GM19023 (cell line): ENCODE results near the gene PPM1M.
A peak's percentile ranks its signal among the peaks of the same experiment; 100 is the strongest.

Experiments
- ATAC-seq: cut with Tn5 transposase; IDR thresholded peaks from one replicate; pipeline ENCODE4 v1.9.1; 2021; ENCODE audit warnings: mild to moderate bottlenecking, moderate library complexity; ENCODE audit not compliant: unreplicated experiment

PPM1M gene, protein sequence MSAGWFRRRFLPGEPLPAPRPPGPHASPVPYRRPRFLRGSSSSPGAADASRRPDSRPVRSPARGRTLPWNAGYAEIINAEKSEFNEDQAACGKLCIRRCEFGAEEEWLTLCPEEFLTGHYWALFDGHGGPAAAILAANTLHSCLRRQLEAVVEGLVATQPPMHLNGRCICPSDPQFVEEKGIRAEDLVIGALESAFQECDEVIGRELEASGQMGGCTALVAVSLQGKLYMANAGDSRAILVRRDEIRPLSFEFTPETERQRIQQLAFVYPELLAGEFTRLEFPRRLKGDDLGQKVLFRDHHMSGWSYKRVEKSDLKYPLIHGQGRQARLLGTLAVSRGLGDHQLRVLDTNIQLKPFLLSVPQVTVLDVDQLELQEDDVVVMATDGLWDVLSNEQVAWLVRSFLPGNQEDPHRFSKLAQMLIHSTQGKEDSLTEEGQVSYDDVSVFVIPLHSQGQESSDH

DNA sequence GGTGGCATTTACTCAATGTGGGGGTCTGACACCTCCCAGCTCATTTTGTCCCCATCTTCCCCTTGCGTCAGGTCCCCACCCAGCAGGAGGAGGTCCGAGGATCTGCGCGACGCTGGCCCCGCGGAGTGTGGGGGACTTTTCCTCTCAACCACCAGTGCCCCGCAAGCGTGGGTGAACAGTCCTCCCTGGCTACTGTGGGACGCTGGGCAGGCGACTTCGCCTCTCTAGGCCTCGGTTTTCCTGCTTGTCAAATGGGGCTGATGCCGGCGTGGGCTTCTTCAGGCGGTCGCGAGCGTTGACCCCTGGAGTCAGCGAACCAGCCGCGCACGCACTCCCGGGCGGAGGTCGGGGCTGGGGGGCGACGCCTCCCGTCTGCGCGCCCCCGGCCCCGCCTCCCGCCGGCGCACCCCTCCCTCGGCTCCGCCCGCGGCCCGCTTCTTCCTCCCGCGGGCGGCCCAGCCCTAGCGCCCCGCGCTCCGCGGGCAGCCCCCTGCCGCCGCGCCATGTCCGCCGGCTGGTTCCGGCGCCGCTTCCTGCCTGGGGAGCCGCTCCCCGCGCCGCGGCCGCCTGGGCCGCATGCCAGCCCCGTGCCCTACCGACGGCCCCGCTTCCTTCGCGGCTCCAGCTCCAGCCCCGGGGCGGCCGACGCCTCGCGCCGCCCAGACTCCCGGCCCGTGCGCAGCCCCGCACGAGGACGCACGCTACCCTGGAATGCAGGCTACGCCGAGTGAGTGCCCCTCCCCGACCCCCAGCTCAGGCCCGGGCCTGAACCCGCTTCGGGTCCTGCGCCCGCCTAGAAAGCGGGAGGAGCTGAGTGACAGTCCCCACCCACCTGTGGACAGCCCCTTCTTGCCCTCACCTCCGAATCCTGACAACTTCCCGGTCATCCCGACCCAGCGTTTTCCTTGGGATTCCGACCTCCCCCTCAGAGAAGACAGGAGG is at the start of gene PPM1M:
TSS of gene PPM1M (plus strand) at position 438 of the 942 bp plus-strand sequence. CDS start at position 504, 66 bp downstream.
- ATAC-seq: no peak

DNA sequence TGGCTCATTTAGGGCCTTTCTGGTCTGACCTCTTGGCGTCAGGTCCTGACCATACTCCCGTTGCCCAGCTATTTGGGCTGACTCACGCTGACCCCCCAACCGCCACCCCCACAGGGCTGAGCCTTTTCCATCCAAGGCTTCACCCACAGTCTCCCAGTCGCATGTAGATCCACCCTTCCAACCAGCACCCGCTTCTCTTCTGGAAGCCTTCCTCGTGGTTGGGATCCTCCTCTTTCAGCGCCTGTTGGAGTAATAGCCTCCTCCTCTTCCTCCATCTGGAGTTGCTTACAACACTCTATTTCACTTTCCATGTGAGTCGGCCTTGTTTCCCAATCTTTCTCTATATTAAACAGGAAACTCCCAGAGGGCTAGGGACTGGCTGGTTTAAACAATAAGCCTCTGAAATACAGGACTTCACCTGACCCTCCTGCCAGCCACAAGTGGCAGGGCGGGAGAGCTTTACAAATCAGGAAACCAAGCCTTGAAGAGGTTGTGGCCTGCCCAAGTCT is 49.7 kb upstream of the PPM1M start:
- ATAC-seq: no peak

DNA sequence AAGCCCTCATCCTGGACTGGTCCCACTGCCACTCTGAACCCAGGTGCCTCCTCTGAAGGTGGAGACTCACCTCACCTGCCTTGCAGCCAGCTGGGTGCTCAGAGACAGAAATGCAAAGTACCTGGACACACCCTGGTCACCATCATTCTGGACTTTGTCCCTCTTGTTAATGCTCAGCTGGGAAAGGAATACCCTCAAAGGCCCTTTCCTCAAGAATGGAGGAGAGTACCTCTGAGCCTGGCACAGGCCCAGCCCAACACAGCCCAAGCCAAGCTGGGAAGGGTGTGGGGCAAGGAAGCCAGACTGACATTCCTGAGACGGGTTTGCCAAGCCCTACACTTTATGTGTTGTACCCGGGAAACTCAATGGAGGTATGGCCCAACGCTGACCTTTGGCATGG is 48.6 kb upstream of the PPM1M start:
- no peak for ATAC-seq

DNA sequence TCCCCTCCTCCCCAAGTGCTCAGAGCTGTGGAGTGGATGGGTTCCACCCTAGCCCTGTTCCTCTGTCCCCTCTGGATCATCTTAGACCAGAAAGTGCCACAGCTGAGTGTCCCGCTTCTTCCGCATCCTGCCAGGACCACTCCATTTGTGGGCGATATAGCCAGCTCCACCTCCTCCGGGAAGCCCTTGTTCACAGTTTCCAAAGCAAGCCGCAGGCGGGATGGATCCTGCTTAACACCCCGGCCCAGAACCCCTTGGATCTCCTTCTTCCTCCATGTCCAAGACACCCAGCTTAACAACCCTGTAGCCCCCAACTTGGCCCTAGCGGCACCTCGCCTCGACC is 48.1 kb upstream of the PPM1M start:
- ATAC-seq: no peak

DNA sequence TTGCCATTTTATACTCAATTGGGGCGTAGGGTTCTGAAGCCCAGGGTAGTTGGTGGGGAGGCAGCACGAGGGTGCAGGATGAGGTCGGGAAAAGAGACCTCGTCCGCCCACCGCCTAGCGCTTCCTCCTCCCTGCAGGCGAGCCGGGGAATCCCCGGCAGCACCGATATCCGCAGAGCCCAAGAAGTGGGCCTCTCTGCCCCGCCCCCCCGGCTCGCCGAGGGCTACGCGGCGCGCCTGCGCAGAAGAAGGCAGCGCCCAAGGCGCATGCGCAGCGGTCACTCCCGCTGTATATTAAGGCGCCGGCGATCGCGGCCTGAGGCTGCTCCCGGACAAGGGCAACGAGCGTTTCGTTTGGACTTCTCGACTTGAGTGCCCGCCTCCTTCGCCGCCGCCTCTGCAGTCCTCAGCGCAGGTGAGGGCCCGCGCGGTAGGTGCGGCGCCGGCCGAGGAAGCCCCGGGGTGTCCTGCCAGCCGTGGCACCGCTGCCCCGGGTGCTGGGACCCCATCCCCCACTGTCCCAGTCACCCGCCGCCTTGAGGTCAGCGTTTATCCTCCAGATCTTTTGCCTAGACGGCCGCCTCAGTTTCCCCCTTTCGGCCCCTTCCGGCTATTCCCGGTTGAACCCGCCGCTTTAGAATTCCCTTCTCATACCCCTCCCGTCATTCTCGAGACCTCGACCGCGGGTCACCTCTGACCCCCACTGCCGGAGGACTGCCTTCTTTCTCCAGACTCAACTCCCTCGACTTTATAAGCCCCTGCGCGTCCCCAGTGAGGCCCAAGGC is 47.5 kb upstream of the PPM1M start, which contains the start of gene ALAS1:
TSS of gene ALAS1 (plus strand) at position 319 of the 784 bp plus-strand sequence. CDS start 1,082 bp downstream, outside the sequence.
- ATAC-seq: peak; percentile 83

DNA sequence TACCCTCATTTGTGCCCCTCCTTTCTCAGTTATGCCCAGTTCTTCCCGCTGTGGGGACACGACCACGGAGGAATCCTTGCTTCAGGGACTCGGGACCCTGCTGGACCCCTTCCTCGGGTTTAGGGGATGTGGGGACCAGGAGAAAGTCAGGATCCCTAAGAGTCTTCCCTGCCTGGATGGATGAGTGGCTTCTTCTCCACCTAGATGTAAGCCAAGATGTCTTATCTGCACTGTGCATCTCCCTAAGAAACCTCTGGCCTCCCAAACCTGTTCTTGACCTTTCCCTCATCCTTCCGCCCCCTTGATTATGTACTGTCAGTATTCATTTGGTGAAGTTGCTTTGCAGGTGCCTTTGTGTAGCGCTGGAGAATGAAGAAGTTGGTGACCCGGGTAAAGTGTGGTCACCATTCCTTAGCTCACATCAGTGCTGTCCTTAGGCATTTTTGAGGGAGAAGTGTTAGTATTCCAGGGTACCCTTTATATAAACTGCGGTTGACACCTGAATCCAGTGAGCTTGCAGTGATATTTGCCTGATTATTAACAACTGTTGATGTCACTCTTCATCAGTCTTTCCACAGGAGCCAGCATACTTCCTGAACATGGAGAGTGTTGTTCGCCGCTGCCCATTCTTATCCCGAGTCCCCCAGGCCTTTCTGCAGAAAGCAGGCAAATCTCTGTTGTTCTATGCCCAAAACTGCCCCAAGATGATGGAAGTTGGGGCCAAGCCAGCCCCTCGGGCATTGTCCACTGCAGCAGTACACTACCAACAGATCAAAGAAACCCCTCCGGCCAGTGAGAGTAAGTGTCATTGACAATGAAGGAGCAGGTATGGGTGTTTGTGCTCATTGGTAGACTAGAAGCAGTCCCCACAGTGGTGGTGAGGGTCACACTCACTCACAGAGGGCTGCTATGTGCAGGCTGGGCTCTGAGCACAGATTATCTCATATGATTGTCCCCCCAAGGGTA is 46.6 kb upstream of the PPM1M start:
- ATAC-seq: no peak

DNA sequence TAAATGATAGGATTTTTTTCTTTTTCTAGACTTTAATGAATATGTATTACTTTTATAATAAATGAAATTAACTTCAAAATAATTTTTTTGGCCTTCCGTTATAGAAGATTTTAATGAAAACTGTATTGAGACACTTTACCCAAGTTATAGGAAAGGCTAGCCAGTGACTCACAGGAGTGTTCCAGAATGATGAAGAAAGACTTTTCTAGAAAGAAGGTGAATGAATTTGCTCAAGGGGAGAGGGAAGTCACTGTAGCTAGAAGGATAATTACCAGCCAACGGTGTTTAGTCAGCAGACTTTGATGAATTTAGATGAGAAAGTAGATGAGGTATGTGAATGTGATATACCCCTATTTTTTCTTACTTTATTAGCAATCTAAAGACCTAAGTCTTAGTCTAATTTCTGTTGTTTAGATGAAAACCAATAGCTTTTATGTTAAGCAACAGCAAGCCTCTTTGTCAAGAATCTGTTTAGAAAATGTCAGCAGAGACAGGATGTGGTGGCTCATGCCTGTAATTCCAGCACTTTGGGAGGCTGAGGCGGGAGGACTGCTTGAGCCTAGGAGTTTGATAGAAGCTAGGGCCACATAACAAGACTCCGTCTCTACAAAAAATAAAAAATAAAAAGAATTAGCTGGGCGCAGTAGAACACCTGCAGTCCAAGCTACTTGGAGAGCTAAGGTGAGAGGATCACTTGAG is 44.4 kb upstream of the PPM1M start:
- ATAC-seq: no peak

DNA sequence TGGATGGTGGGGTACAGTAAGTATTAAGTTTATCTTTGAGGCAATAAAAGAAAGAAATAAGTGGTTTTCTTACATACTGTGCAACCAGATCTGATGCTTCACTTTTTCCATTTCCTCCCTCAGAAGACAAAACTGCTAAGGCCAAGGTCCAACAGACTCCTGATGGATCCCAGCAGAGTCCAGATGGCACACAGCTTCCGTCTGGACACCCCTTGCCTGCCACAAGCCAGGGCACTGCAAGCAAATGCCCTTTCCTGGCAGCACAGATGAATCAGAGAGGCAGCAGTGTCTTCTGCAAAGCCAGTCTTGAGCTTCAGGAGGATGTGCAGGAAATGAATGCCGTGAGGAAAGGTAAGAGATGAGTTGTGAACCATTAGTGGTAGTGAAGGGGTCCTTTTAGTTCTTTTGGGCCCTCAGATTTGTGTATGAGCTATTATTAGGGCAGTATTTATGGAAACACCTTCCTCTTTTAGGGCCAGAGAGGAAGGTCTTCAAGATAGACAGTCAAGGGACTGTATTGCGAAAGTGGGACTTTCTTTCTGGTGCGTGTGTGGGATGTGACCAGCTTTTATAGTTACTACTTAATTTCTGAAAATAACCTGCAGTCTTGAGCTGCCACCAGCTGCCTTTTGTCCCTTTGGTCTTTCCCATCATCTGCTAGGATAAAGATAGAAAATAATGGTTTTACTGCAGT is 43.0 kb upstream of the PPM1M start:
- ATAC-seq: no peak

DNA sequence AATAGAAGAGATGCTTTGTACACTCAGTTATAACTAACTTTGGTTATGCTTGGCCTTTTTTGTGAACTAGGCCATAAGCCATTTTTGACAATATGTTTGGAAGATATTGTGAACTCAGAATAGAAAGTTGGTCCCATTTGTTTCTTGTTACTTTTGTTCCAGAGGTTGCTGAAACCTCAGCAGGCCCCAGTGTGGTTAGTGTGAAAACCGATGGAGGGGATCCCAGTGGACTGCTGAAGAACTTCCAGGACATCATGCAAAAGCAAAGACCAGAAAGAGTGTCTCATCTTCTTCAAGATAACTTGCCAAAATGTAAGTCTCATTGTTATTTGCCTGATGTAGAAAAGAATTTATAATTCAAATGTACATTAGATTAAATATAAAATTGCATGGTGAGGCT is 41.9 kb upstream of the PPM1M start:
- ATAC-seq: no peak

DNA sequence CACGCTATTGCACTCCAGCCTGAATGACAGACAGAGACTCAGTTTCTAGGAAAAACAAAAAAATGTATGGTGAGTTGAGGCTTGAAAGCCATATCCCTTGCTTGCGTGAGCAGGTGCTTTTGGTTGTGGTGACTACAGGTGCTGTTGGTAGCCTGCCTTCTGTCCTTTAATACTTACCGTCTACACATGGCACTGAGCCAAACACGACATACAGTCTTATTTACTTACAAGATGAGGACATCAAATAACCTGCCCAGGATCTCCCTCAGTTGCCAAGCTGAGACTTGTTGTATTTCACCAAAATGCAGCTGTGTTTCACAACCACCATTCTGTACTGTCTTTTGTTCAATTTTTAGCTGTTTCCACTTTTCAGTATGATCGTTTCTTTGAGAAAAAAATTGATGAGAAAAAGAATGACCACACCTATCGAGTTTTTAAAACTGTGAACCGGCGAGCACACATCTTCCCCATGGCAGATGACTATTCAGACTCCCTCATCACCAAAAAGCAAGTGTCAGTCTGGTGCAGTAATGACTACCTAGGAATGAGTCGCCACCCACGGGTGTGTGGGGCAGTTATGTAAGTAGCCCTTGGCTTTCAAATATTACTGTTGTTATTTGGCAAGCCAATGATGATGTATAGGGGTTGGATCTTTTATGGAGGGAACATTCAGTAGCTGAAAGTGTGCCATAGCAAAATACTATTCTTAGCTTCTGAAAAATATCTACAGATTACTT is 41.1 kb upstream of the PPM1M start:
- ATAC-seq: no peak

DNA sequence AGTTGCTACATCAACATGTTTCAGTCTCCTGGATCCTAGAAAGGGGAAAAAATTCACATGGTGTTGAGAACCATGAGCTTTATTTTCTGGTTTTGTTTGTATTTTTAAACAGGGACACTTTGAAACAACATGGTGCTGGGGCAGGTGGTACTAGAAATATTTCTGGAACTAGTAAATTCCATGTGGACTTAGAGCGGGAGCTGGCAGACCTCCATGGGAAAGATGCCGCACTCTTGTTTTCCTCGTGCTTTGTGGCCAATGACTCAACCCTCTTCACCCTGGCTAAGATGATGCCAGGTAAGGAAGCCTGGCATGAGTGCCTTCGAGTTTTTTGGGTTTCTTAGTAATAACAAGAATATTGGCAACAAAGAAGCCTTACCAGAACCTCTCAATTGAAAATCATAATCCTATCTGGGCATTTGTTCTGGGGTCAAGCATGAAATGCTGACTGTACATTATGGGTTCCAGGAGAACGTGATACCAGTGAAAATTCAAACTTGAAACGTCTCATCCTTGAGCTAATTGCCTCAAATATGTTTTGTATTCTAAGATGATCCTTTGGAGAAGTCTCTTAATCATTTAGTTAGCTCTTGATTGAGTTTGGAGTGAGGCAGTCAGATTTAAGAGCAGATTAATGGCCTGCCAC is 39.7 kb upstream of the PPM1M start:
- no peak for ATAC-seq

DNA sequence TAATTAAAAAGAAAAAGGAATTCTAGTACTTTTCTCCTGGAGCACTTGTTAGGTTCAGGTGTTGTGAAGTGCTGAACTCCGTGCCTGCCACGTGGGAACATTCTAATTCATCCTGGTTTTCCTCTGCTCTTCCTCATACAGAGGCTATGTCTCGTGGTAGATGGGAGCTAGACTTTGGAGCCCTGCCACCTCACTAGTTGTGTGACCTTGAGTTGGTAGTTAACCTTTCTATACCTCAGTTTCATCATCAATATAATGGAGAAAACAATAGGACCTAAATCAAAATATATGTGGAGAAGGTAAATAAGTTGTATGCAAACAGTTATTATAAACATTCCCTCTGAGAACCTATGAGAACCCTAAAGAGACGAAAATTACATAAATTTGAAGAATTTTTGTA is 37.0 kb upstream of the PPM1M start:
- ATAC-seq: no peak

DNA sequence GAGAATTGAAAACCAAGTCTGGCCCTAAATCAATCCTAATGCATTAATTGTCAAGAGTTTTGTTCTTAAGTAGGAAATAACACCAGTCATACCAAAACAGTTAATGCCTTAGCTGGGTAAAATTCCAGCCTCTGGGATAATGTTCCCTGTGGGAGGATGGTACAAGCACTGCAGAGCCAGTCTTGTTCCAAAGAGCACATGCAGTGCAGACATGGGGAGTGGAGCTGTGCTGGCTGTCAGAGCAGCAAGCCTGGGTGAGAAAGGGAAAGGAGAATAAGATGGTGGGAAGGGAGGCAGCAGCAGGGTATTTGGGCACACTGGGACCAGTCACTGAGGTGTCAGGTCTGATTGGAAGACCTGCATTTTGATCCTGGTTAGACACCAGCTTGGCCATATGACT is 35.5 kb upstream of the PPM1M start:
- no peak for ATAC-seq

DNA sequence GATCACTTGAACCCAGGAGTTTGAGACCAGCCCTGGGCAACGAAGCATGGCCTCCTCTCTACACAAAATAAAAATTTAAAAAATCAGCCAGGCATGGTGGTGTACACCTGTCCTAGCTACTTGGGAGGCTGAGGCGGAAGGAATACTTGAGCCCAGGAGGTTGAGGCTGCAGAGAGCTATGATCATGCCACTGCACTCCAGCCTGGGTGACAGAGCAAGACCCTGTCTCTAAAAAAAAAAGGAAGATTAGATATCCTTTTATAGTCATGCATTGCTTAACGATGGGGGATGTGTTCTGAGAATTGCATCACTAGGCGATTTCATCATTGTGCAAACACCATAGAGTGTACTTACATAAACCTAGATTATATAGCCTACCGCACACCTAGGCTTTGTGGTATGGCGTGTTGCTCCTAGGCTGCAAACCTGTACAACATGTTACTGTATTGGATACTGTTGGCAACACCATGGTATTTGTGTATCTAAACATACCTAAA is 35.0 kb upstream of the PPM1M start:
- no peak for ATAC-seq

DNA sequence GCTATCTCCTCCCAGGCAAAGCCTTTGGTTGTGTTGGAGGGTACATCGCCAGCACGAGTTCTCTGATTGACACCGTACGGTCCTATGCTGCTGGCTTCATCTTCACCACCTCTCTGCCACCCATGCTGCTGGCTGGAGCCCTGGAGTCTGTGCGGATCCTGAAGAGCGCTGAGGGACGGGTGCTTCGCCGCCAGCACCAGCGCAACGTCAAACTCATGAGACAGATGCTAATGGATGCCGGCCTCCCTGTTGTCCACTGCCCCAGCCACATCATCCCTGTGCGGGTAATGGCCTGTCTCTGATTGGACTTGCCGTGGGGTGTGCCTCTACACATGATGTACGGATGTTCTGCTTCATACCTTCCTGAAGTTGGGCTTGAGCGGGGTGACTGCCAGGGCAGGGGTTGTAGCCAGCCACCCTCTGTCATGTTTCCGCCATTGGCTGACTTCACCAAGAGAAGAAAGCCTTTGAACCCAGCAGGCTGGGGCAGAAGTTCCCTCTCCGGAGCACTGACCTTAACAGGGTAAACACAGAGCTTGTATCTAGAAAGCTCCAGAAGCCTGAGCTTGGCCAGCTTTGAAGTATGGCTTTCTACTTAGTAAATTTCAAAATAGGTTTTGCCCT is 34.2 kb upstream of the PPM1M start:
- ATAC-seq: no peak

DNA sequence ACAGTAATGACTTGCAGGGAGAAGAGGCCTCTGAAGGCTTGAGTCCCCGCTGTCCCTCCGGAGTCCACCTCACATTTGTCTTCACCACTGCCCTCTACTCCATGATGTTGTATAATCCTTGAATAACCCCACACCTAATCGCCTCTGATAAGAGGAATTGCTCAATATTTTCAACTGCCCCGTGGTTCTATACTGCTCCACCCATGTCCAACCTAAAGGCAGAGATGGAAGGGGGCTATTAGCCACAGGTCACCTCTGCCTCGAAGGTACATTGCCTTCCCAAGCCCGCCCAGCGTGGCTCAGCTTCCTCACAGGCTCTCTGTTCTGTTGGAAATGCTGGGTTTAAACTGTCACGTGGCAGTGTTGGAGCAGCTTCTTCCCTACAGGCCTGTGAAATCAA is 32.6 kb upstream of the PPM1M start:
- no peak for ATAC-seq

DNA sequence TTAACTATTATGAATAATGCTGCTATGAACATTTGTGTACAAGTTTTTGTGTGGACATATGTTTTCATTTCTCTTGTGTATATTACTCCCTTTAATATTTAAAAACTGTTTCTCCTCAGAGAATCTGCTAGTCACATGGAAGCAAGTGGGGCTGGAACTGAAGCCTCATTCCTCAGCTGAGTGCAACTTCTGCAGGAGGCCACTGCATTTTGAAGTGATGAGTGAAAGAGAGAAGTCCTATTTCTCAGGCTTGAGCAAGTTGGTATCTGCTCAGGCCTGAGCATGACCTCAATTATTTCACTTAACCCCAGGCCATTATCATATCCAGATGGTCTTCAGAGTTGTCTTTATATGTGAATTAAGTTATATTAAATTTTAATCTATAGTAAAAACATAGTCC is 31.7 kb upstream of the PPM1M start:
- no peak for ATAC-seq
